Uterus (tissue), 4 donors: ENCODE data around the gene ZC4H2. TPM values are rescaled to one million over a fixed set of nuclear protein-coding genes. Genes with fewer than 3 reads are reported as not detected.

Source experiments
- DNase-seq, 2 donors: peaks; one replicate each; pipeline ENCODE4 v3.0.0-alpha.2; 2019 to 2020
- H3K27ac ChIP-seq, 2 donors: fragments of 200-600 bp; sonication (generic); 1 replicate in 1 of 2; 2 replicates in 1 of 2; pipeline ENCODE4 v1.5.1; 2016 to 2018
- H3K27me3 ChIP-seq, 2 donors: fragments of 200-600 bp; sonication (generic); one replicate each; pipeline ENCODE4 v1.5.1; 2018 to 2019; ENCODE audit warnings: control low read depth in 1 of 2
- H3K36me3 ChIP-seq, 2 donors: fragments of 200-600 bp; sonication (generic); one replicate each; pipeline ENCODE4 v1.5.1; 2019; ENCODE audit warnings: control low read depth in 1 of 2
- H3K4me1 ChIP-seq, 2 donors: fragments of 200-600 bp; sonication (generic); one replicate each; pipeline ENCODE4 v1.5.1; 2018 to 2019; ENCODE audit warnings: control low read depth in 1 of 2
- H3K4me3 ChIP-seq, 2 donors: fragments of 200-600 bp; sonication (generic); 1 replicate in 1 of 2; 2 replicates in 1 of 2; pipeline ENCODE4 v1.5.1; 2018 to 2019; ENCODE audit warnings: mild to moderate bottlenecking in 1 of 2
- H3K9me3 ChIP-seq, 2 donors: fragments of 200-600 bp; sonication (generic); one replicate each; pipeline ENCODE4 v1.5.1; 2019; ENCODE audit warnings: control low read depth in 1 of 2
- CTCF ChIP-seq, 4 experiments: fragments of 200-600 bp in 2 of 4; fragments of 450-650 bp in 2 of 4; sonication (generic) in 2 of 4; IDR thresholded peaks; one replicate each; pipeline ENCODE4 v1.5.1; 2016 to 2019; ENCODE audit warnings: antibody characterized with exemption in 4 of 4, mild to moderate bottlenecking in 2 of 4, moderate library complexity in 1 of 4
- POLR2A ChIP-seq, 2 donors: fragments of 450-650 bp; IDR thresholded peaks; one replicate each; pipeline ENCODE4 v1.6.1; 2016; ENCODE audit warnings: antibody characterized with exemption in 2 of 2, mild to moderate bottlenecking in 1 of 2, moderate library complexity in 1 of 2
- intact Hi-C: fragments of 100-400 bp; cut with DNase I; formaldehyde crosslinking; loops from one replicate; pipeline ENCODE4 v1.15.1; 2023; ENCODE audit warnings: low total_unique reads
- total RNA-seq, 4 donors: library from RNA; depleted of rRNA in 3 of 4; stranded (reverse); fragments of >200 nt in 3 of 4; gene quantifications; one replicate each; pipeline versions ENCODE4 v1.1.0 to v1.2.4, GENCODE V29; 2014 to 2023
- donor health status: DM: yes; HTN: yes; CAD: no.

The ZC4H2 gene
- total RNA-seq, 4 donors from 2014 or later, result 9.2 to 47.4 (median 13.3) TPM

DNA sequence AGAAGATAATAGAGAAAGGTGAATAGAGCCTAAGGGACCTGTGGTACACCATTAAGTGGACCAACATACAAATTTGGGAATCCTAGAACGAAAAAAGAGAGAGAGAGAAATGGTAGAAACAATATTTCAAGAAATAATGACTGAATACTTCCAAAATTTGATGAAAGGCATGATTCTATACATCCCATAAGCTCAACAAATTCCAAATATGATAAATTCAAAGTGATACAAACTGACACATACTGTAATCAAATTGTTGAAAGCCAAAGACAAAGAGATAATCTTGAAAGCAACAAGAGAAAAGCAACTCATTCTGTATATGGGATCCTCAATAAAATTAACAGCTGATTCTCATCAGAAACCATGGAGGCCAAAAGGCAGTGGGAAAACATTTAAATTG lies 20.6 kb upstream of the ZC4H2 start:
- Histone ChIP-seq H3K9me3 (no peaks in the 10 kb centered on the region), H3K36me3 (no peaks in the 10 kb centered on the region), H3K4me3 (no peak overlapping the region), H3K27me3 (no peaks in the 10 kb centered on the region), H3K27ac (no peak overlapping the region), H3K4me1 (no peaks in the 10 kb centered on the region)
- intact Hi-C loops, result no loop called here
- DNase-seq, result no peak
- TF ChIP-seq POLR2A (IDR thresholded peaks at IDR 0.05) (no peak), CTCF (IDR thresholded peaks at IDR 0.05) (no peak)

GRCh38 chrX:64994131-64994798 lies 18.0 kb upstream of the ZC4H2 start:
- DNase-seq, result no peak
- Histone ChIP-seq H3K4me1 (no peaks in the 10 kb centered on the region), H3K27ac (no peak overlapping the region), H3K36me3 (no peaks in the 10 kb centered on the region), H3K9me3 (no peaks in the 10 kb centered on the region), H3K27me3 (no peaks in the 10 kb centered on the region), H3K4me3 (no peak overlapping the region)
- no peak for TF ChIP-seq POLR2A (IDR thresholded peaks at IDR 0.05)
- TF ChIP-seq CTCF (IDR thresholded peaks at IDR 0.05), result no peak
- intact Hi-C loops, result no loop called here

DNA sequence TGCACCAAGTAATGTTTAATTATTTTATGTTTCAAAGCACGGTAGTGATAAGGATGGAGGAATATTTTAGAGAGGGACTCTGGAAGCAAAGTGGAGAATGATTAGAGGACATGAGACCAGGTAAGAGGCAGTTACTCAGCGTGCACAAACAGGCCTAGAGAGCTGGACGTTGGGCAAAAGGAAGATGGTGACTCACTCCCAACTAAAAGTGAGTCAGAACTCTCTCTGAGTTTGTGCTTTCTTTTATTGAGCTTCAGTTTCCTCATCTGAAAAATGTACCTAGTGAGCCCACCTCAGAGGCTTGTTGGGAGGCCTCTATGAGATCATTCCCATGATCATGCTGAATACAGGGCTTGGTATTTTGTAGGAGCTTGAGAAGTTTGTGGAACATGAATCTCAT lies 1.6 kb upstream of the ZC4H2 start:
- H3K4me3 ChIP-seq, result no peak overlapping the region
- no peaks in the 10 kb centered on the region for H3K9me3 ChIP-seq
- H3K4me1 ChIP-seq, result no peaks in the 10 kb centered on the region
- H3K27ac ChIP-seq, result no peak overlapping the region
- no peaks in the 10 kb centered on the region for H3K27me3 ChIP-seq
- intact Hi-C loops, result no loop called here
- TF ChIP-seq CTCF (IDR thresholded peaks at IDR 0.05) (no peak), POLR2A (IDR thresholded peaks at IDR 0.05) (no peak)
- no peaks in the 10 kb centered on the region for H3K36me3 ChIP-seq
- DNase-seq, result no peak

GRCh38 chrX:64977051-64977450 lies 801 bp upstream of the ZC4H2 start:
- Histone ChIP-seq H3K9me3 (no peaks in the 10 kb centered on the region), H3K4me1 (no peaks in the 10 kb centered on the region), H3K4me3 (no peak overlapping the region), H3K27me3 (no peaks in the 10 kb centered on the region), H3K27ac (no peak overlapping the region), H3K36me3 (no peaks in the 10 kb centered on the region)
- intact Hi-C loops, result no loop called here
- DNase-seq, result no peak
- TF ChIP-seq POLR2A (IDR thresholded peaks at IDR 0.05), result no peak
- TF ChIP-seq CTCF (IDR thresholded peaks at IDR 0.05), result no peak

- Histone ChIP-seq H3K36me3 (no peaks in the 10 kb centered on the region), H3K4me3 (peak overlapping the region; percentile 34 to 43), H3K4me1 (no peaks in the 10 kb centered on the region), H3K27ac (no peak overlapping the region), H3K9me3 (no peaks in the 10 kb centered on the region), H3K27me3 (no peaks in the 10 kb centered on the region)
- DNase-seq, result peak in 1 of 2 donors; percentile 14
- TF ChIP-seq POLR2A (IDR thresholded peaks at IDR 0.05) (no peak), CTCF (IDR thresholded peaks at IDR 0.05) (no peak)
- intact Hi-C loops, result no loop called here
These were observed 407 bp upstream of the ZC4H2 start for GRCh38 chrX:64976673-64977040.
